Ishikawa (cell line): ENCODE measurements around the gene LPP.

Experiments used
- EP300 ChIP-seq: IDR thresholded peaks from 2 replicates; pipeline ENCODE4 v1.6.1; 2012; ENCODE audit warnings: borderline replicate concordance
- TAF1 ChIP-seq: IDR thresholded peaks from 2 replicates; pipeline ENCODE4 v1.6.1; 2012; ENCODE audit warnings: low read depth, mild to moderate bottlenecking
- TCF12 ChIP-seq: IDR thresholded peaks from 2 replicates; pipeline ENCODE4 v1.6.1; 2012; ENCODE audit warnings: low read depth
- TEAD4 ChIP-seq: IDR thresholded peaks from 2 replicates; pipeline ENCODE4 v1.6.1; 2012
- TF ChIP-seq, protein P1 (sequence below): IDR thresholded peaks from 2 replicates; pipeline ENCODE4 v1.6.1; 2012
- TF ChIP-seq, protein P2 (sequence below): IDR thresholded peaks from 2 replicates; pipeline ENCODE4 v1.6.1; 2012

DNA sequence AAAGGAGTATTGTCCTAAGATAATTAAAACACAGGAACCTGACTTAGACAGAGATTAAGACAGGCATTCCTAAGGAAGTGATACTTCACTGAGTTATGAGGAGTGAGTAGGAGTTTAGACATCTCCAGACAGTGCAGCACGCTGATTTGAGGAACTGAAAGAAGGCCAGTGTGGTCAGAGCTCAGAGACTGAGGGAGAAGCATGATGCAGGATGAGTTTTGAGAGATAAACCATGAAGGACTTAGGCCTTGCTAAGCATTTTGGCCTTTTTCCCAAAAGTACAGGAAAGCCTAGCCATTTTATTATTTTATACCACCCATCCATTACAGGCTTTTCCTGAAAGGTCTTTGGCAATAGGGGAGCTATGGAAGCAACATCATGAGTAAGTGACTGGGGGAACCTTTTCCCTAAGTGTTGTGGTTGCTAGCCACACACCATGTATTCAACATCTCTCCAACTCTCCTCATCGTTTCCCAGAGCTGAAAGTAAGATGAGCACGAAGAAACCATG is 642.2 kb downstream of the LPP start:
- TF ChIP-seq, protein P1, sequence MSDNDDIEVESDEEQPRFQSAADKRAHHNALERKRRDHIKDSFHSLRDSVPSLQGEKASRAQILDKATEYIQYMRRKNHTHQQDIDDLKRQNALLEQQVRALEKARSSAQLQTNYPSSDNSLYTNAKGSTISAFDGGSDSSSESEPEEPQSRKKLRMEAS = no peak
- TF ChIP-seq TAF1 = no peak
- TF ChIP-seq TEAD4 = no peak
- no peak for TF ChIP-seq TCF12
- TF ChIP-seq, protein P2, sequence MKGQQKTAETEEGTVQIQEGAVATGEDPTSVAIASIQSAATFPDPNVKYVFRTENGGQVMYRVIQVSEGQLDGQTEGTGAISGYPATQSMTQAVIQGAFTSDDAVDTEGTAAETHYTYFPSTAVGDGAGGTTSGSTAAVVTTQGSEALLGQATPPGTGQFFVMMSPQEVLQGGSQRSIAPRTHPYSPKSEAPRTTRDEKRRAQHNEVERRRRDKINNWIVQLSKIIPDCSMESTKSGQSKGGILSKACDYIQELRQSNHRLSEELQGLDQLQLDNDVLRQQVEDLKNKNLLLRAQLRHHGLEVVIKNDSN = no peak
- no peak for TF ChIP-seq EP300
